CD14-positive monocyte (primary cell): ENCODE measurements around the gene MAST4. TPM values are rescaled to one million over a fixed set of nuclear protein-coding genes. Genes with fewer than 3 reads are reported as not detected.

Experiments used
- DNase-seq, 3 donors: peaks; one replicate each; pipeline ENCODE4 v3.0.0-alpha.2; 2011 to 2022
- H2AFZ ChIP-seq: 2 replicates; pipeline ENCODE4 v1.6.0; 2012; ENCODE audit warnings: mild to moderate bottlenecking, low read depth, low read length, inconsistent platforms; ENCODE audit not compliant: insufficient read depth, poor library complexity, severe bottlenecking
- H3K27ac ChIP-seq, 2 donors: 1 replicate in 1 of 2; 2 replicates in 1 of 2; pipeline ENCODE4 v1.5.1; 2012 to 2013; ENCODE audit warnings: low read length in 2 of 2, control low read depth in 1 of 2, inconsistent platforms in 1 of 2, low read depth in 1 of 2, mild to moderate bottlenecking in 1 of 2
- H3K27me3 ChIP-seq, 2 donors: one replicate each; pipeline versions ENCODE4 v1.6.0 to v1.6.1; 2011 to 2013; ENCODE audit warnings: low read length in 2 of 2; ENCODE audit not compliant: control insufficient read depth in 2 of 2, insufficient read depth in 2 of 2
- H3K36me3 ChIP-seq, 2 donors: replicated peaks in 1 of 2; 1 replicate in 1 of 2; 2 replicates in 1 of 2; pipeline versions ENCODE4 v1.5.1 to v1.6.1; 2012 to 2013; ENCODE audit warnings: low read length in 2 of 2, control low read depth in 1 of 2, inconsistent platforms in 1 of 2, mild to moderate bottlenecking in 1 of 2; ENCODE audit not compliant: insufficient read depth in 2 of 2, control insufficient read depth in 1 of 2
- H3K4me1 ChIP-seq, 2 donors: 1 replicate in 1 of 2; 2 replicates in 1 of 2; pipeline versions ENCODE4 v1.5.1 to v1.6.1; 2012 to 2013; ENCODE audit warnings: low read length in 2 of 2, control low read depth in 1 of 2, inconsistent platforms in 1 of 2, mild to moderate bottlenecking in 1 of 2, moderate library complexity in 1 of 2; ENCODE audit not compliant: insufficient read depth in 2 of 2, control insufficient read depth in 1 of 2
- H3K4me2 ChIP-seq: replicated peaks from 2 replicates; pipeline ENCODE3; 2012; ENCODE audit warnings: low read length, moderate library complexity, mild to moderate bottlenecking; ENCODE audit not compliant: poor library complexity, severe bottlenecking; ENCODE audit errors: extremely low read depth
- H3K4me3 ChIP-seq, 3 experiments: fragments of 200-600 bp in 1 of 3; sonication (generic) in 1 of 3; replicated peaks in 1 of 3; 1 replicate in 2 of 3; 2 replicates in 1 of 3; pipeline ENCODE4 v1.5.1; 2011 to 2013; ENCODE audit warnings: low read length in 3 of 3, mild to moderate bottlenecking in 3 of 3, control low read depth in 2 of 3, low read depth in 2 of 3, inconsistent platforms in 1 of 3, moderate library complexity in 1 of 3
- H3K79me2 ChIP-seq: 2 replicates; pipeline ENCODE4 v1.6.0; 2012; ENCODE audit warnings: mild to moderate bottlenecking, control low read depth, inconsistent platforms, low read length, moderate library complexity; ENCODE audit not compliant: insufficient read depth
- H3K9ac ChIP-seq: 2 replicates; pipeline ENCODE4 v1.6.0; 2017; ENCODE audit warnings: low read length, mild to moderate bottlenecking; ENCODE audit not compliant: insufficient read depth, poor library complexity, severe bottlenecking
- H3K9me3 ChIP-seq, 2 donors: replicated peaks in 1 of 2; 1 replicate in 1 of 2; 2 replicates in 1 of 2; pipeline versions ENCODE4 v1.5.1 to v1.6.1; 2012 to 2013; ENCODE audit warnings: low read length in 2 of 2, control low read depth in 1 of 2; ENCODE audit not compliant: control insufficient read depth in 1 of 2, insufficient read depth in 1 of 2
- H4K20me1 ChIP-seq: 2 replicates; pipeline ENCODE4 v1.6.0; 2012; ENCODE audit warnings: mild to moderate bottlenecking, low read length, control low read depth, moderate library complexity; ENCODE audit not compliant: insufficient read depth
- H3K27ac Mint-ChIP-seq, 7 donors: one replicate each; pipeline ENCODE4 v1.8.0; 2020; ENCODE audit warnings: mild to moderate bottlenecking in 7 of 7, mixed read lengths in 7 of 7, moderate library complexity in 6 of 7, inconsistent platforms in 2 of 7
- H3K27me3 Mint-ChIP-seq, 3 donors: one replicate each; pipeline ENCODE4 v1.8.0; 2021 to 2022; ENCODE audit warnings: low read depth in 3 of 3, mild to moderate bottlenecking in 3 of 3, mixed read lengths in 3 of 3, moderate library complexity in 3 of 3, inconsistent platforms in 1 of 3
- H3K36me3 Mint-ChIP-seq, 2 donors: one replicate each; pipeline ENCODE4 v1.8.0; 2020; ENCODE audit warnings: mixed read lengths in 2 of 2, inconsistent platforms in 1 of 2, mild to moderate bottlenecking in 1 of 2
- H3K4me1 Mint-ChIP-seq: one replicate; pipeline ENCODE4 v1.8.0; 2020; ENCODE audit warnings: mild to moderate bottlenecking, mixed read lengths
- H3K4me3 Mint-ChIP-seq, 2 donors: one replicate each; pipeline ENCODE4 v1.8.0; 2020; ENCODE audit warnings: mild to moderate bottlenecking in 2 of 2, mixed read lengths in 2 of 2, moderate library complexity in 1 of 2
- H3K9me3 Mint-ChIP-seq, 7 donors: one replicate each; pipeline ENCODE4 v1.8.0; 2020 to 2022; ENCODE audit warnings: mixed read lengths in 7 of 7, mild to moderate bottlenecking in 6 of 7, moderate library complexity in 6 of 7, inconsistent platforms in 2 of 7
- WGBS: methylation state at CpG from one replicate; pipeline ENCODE4 v1.1.5; 2013; ENCODE audit warnings: missing lambda C conversion rate; ENCODE audit not compliant: insufficient coverage; 5-methylcytosine and 5-hydroxymethylcytosine counted together
- intact Hi-C, 2 donors: fragments of 100-400 bp; cut with micrococcal nuclease; formaldehyde crosslinking; loops; one replicate each; pipeline versions ENCODE4 v1.15.0 to v1.15.1; 2023
- polyA plus RNA-seq, 3 donors: library from polyadenylated mRNA; depleted of rRNA in 1 of 3; unstranded in 2 of 3; stranded (reverse) in 1 of 3; fragments of 300-500 nt in 2 of 3; fragments of >200 nt in 1 of 3; fragmentation: Illumina TruSeq in 2 of 3; gene quantifications; 1 replicate in 2 of 3; 2 replicates in 1 of 3; pipeline ENCODE4 v1.2.3, GENCODE V29; 2012 to 2021
- TF ChIP-seq, protein P1 (sequence below): fragments of 200-600 bp; IDR thresholded peaks from one replicate; pipeline ENCODE4 v1.8.0; 2022; ENCODE audit warnings: antibody characterized with exemption, mild to moderate bottlenecking

MAST4 gene
- polyA plus RNA-seq, 3 donors, result 0.03 to 0.24 TPM; not detected in 1

GRCh38 chr5:66796305-66797292, 200.4 kb downstream of the MAST4 start:
- H3K4me1 ChIP-seq, result no peaks in the 10 kb centered on the region
- no peaks in the 10 kb centered on the region for H3K36me3 ChIP-seq
- peaks cover 7 to 16% (median 8%) of the 10 kb centered on the region in 3 donors for H3K27me3 Mint-ChIP-seq
- H3K27ac ChIP-seq, result no peak overlapping the region
- H3K36me3 Mint-ChIP-seq, result no peaks in the 10 kb centered on the region
- no peak overlapping the region for H3K4me2 ChIP-seq
- no peaks in the 10 kb centered on the region for H3K9me3 ChIP-seq
- H2AFZ ChIP-seq, result no peak overlapping the region
- H3K4me3 Mint-ChIP-seq, result no peak overlapping the region
- H3K4me1 Mint-ChIP-seq, result no peaks in the 10 kb centered on the region
- no peaks in the 10 kb centered on the region for H4K20me1 ChIP-seq
- no peak overlapping the region for H3K9ac ChIP-seq
- H3K27me3 ChIP-seq, result peaks cover 3 to 5% of the 10 kb centered on the region in 2 donors
- no peak for DNase-seq
- H3K9me3 Mint-ChIP-seq, result no peaks in the 10 kb centered on the region
- 68% methylated on average over 2 of the region's 9 CpGs for WGBS
- intact Hi-C loops, result no loop called here
- no peak overlapping the region for H3K4me3 ChIP-seq
- TF ChIP-seq, protein P1, sequence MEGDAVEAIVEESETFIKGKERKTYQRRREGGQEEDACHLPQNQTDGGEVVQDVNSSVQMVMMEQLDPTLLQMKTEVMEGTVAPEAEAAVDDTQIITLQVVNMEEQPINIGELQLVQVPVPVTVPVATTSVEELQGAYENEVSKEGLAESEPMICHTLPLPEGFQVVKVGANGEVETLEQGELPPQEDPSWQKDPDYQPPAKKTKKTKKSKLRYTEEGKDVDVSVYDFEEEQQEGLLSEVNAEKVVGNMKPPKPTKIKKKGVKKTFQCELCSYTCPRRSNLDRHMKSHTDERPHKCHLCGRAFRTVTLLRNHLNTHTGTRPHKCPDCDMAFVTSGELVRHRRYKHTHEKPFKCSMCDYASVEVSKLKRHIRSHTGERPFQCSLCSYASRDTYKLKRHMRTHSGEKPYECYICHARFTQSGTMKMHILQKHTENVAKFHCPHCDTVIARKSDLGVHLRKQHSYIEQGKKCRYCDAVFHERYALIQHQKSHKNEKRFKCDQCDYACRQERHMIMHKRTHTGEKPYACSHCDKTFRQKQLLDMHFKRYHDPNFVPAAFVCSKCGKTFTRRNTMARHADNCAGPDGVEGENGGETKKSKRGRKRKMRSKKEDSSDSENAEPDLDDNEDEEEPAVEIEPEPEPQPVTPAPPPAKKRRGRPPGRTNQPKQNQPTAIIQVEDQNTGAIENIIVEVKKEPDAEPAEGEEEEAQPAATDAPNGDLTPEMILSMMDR, result no peak
- H3K79me2 ChIP-seq, result no peaks in the 10 kb centered on the region
- no peak overlapping the region for H3K27ac Mint-ChIP-seq

- Histone ChIP-seq H3K9me3 (no peaks in the 10 kb centered on the region), H3K36me3 (no peaks in the 10 kb centered on the region), H3K79me2 (no peaks in the 10 kb centered on the region), H3K4me2 (no peak overlapping the region), H3K4me1 (no peaks in the 10 kb centered on the region), H3K27ac (no peak overlapping the region), H3K27me3 (peaks cover 3 to 5% of the 10 kb centered on the region in 2 donors), H3K4me3 (no peak overlapping the region), H4K20me1 (no peaks in the 10 kb centered on the region), H3K9ac (no peak overlapping the region), H2AFZ (no peak overlapping the region)
- TF ChIP-seq, protein P1, result no peak
- H3K27me3 Mint-ChIP-seq, result peaks cover 4 to 12% (median 9%) of the 10 kb centered on the region in 3 donors
- H3K4me3 Mint-ChIP-seq, result no peak overlapping the region
- no peak for DNase-seq
- H3K4me1 Mint-ChIP-seq, result no peaks in the 10 kb centered on the region
- H3K9me3 Mint-ChIP-seq, result no peaks in the 10 kb centered on the region
- no peak overlapping the region for H3K27ac Mint-ChIP-seq
- 95% methylated on average over 2 of the region's 3 CpGs for WGBS
- H3K36me3 Mint-ChIP-seq, result no peaks in the 10 kb centered on the region
- intact Hi-C loops, result no loop called here
Measured at GRCh38 chr5:66802941-66803340, 206.7 kb downstream of the MAST4 start.
